GM12865 (cell line): ENCODE data around the gene MAGEB2.
A peak's percentile ranks its signal among the peaks of the same experiment; 100 is the strongest.
"Not testable (repeated sequence)": the region's sequence is repeated elsewhere in the genome, so short reads cannot be mapped to it uniquely, and the experiment has no call there.

Source experiments
- DNase-seq: peaks from one replicate; pipeline ENCODE4 v3.0.0; 2010; ENCODE audit warnings: low read depth
- H3K4me3 ChIP-seq: 2 replicates; pipeline ENCODE4 v1.5.1; 2011; ENCODE audit warnings: mild to moderate bottlenecking, low read depth, low read length, control low read depth
- TF ChIP-seq, protein P1 (sequence below): IDR thresholded peaks from 2 replicates; pipeline ENCODE4 v1.5.1; 2011; ENCODE audit warnings: low read length, control low read depth, low read depth, inconsistent platforms; ENCODE audit not compliant: insufficient read depth; ENCODE audit errors: missing control alignments

The MAGEB2 gene, protein sequence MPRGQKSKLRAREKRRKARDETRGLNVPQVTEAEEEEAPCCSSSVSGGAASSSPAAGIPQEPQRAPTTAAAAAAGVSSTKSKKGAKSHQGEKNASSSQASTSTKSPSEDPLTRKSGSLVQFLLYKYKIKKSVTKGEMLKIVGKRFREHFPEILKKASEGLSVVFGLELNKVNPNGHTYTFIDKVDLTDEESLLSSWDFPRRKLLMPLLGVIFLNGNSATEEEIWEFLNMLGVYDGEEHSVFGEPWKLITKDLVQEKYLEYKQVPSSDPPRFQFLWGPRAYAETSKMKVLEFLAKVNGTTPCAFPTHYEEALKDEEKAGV

DNA sequence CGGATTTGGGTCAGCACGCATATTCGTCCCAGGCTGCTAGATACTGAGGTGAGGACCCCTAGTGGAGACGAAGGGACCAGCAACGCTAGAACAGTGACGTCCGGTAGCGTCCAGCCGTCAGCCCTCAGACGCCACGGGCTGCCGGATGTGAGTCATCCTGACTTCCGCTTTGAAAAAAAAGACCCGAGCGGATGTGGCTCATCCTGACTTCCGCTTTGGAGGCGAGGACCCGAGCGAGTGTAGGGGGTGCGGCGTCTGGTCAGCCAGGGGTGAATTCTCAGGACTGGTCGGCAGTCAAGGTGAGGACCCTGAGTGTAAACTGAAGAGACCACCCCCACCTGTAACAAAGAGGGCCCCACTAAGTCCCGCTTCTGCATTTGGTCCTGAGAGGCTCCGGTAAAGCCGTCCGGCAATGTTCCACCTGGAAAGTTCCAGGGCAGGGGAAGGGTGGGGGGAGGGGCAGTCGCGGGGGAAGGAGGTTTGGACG is at the start of gene MAGEB2:
Gene MAGEB2 (plus strand): TSS at position 207 of the 487 bp plus-strand sequence. CDS start 3,018 bp downstream, outside the sequence.
- no peak within 1 kb of the TSS for H3K4me3 ChIP-seq
- DNase-seq: no peak
- TF ChIP-seq, protein P1, sequence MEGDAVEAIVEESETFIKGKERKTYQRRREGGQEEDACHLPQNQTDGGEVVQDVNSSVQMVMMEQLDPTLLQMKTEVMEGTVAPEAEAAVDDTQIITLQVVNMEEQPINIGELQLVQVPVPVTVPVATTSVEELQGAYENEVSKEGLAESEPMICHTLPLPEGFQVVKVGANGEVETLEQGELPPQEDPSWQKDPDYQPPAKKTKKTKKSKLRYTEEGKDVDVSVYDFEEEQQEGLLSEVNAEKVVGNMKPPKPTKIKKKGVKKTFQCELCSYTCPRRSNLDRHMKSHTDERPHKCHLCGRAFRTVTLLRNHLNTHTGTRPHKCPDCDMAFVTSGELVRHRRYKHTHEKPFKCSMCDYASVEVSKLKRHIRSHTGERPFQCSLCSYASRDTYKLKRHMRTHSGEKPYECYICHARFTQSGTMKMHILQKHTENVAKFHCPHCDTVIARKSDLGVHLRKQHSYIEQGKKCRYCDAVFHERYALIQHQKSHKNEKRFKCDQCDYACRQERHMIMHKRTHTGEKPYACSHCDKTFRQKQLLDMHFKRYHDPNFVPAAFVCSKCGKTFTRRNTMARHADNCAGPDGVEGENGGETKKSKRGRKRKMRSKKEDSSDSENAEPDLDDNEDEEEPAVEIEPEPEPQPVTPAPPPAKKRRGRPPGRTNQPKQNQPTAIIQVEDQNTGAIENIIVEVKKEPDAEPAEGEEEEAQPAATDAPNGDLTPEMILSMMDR: no peak

DNA sequence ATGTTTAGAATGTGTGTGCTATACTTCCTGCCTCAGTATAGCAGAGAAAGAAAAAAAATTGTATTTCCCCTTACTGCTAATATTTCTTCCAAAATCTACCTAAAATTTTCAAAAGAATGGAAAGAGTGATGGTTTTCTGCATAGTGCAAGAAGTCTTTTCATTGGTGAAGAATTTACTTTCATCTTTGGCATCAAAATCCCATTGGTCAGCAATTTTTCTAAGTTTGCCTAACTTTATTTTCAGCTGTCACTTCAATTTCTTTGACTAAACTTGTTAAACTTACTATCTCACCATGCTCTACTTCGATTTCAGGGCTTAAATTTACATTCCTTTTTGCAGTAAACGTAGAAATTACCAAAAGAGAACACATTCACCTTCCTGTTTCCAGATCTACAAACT is 44.5 kb upstream of the MAGEB2 start:
- H3K4me3 ChIP-seq: no peak overlapping the region
- no peak for DNase-seq
- TF ChIP-seq, protein P1: no peak

DNA sequence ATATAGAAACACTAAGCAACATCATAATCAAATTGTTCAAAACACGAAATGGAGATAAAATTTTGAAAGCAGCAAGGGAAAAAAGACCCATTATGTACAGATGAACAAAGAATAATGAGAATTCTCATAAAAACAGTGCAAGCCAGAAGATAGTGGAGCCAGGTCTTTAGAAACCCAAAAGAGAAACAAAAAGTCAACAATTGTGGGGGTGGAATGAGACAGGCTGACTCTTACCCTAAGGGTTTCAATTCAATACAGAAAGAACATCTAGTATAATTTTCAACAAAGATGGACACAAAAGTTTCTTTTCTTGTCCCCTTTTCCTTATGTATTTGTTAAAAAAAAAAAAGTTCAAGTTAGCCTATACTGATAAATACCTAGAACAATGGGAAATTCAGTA is 34.0 kb upstream of the MAGEB2 start:
- TF ChIP-seq, protein P1: no peak
- no peak overlapping the region for H3K4me3 ChIP-seq
- peak; percentile 23 for DNase-seq

DNA sequence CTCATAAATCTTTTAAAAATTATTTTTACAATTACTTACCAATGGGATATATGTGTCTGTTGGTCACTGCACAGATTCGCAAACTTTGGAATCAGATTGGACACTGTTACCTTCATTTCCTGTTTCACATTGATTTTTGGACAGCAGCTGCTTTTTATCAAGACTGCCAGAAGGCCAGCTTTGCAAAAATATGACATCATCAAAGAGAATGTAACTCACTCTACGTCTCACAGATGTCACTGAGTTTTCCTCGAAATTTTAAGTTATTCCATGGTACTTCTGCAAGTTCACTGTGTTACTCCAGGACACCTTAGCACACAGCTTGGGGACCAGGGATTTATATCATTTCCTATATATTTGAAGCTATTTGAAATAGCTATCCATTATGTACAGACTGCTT is 31.8 kb upstream of the MAGEB2 start:
- DNase-seq: no peak
- TF ChIP-seq, protein P1: no peak
- H3K4me3 ChIP-seq: no peak overlapping the region

DNA sequence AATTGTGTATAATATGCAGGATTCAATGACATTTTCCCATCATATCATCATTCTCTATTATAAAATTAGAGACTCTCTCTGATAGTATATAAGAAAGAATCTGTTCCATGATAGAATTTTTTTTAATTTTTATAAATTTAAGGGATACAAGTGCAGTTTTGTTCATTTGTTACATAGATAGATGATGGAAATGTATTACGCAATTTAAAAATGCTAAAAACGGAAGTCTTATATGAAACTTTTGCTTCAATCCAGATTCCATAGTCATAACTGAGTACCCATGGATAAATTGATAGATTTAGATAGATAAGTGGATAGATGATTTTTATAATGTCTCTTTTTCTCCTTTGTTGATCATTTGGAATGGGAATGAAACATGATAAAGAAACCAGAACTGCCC is 24.9 kb upstream of the MAGEB2 start:
- TF ChIP-seq, protein P1: no peak
- no peak overlapping the region for H3K4me3 ChIP-seq
- no peak for DNase-seq

DNA sequence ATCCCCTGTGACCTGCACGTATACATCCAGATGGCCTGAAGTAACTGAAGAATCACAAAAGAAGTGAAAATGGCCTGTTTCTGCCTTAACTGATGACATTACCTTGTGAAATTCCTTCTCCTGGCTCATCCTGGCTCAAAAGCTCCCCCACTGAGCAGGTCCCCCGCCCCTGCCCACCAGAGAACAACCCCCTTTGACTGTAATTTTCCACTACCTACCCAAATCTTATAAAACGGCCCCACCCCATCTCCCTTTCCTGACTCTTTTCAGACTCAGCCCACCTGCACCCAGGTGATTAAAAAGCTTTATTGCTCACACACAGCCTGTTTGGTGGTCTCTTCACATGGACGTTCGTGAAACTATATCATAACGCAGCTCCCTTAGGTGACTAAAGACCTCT is 21.5 kb upstream of the MAGEB2 start:
- DNase-seq: not testable (repeated sequence)

DNA sequence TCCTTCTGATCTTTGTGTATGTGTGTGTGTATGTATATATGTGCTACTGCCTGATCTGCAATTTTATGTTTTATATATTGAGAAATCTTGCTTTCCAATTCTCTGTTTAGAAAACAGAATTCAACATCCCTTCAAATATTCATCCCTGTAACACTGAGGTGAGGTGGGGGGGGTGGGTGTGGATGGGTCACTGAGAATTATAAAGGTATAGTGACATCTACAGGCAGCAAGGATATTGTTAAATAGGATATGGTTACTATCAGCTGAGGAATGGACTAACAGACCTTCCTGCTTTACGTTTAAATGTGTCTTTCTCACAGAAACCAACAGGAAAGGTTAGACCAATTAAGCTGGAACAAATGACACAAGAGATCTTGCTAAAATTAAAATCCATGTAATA is 19.0 kb upstream of the MAGEB2 start:
- no peak overlapping the region for H3K4me3 ChIP-seq
- TF ChIP-seq, protein P1: no peak
- peak; percentile 11 for DNase-seq

More for the DNA sequence above, 21.5 kb upstream of the MAGEB2 start:
- not testable (repeated sequence) for H3K4me3 ChIP-seq
